K562 (cell line): Measurements from ENCODE around the gene TENM3. TPM values are rescaled to one million over a fixed set of nuclear protein-coding genes. Genes with fewer than 3 reads are reported as not detected.

Experiments
- ATAC-seq: fragments of 200-7000 bp; cut with Tn5 transposase; 3 replicates; pipeline ENCODE4 v1.9.1; 2020; ENCODE audit warnings: moderate library complexity
- BruUV-seq: library from RNA; stranded (reverse); fragments of 400-500 nt; replicated peaks from 2 replicates; lab custom pipeline; 2021; lab: Mats Ljungman, UMichigan
- CTCF ChIA-PET: fragments of 300-600 bp; formaldehyde crosslinking; extraction: SDS; loops from one replicate; lab custom pipeline; 2021; ENCODE audit warnings: low intra/inter-chr PET ratio; lab: Yijun Ruan, JAX
- POLR2A ChIA-PET: fragments of 300-600, 350-650 bp; sonication (Branson Sonifier 250); formaldehyde crosslinking; extraction: SDS; loops from one replicate; lab custom pipeline; 2021; ENCODE audit warnings: antibody characterized with exemption, inconsistent platforms; lab: Yijun Ruan, JAX
- DNase-seq, 4 experiments: peaks; one replicate each; pipeline versions ENCODE4 v3.0.0 to v3.0.0-alpha.2; 2011 to 2018; ENCODE audit warnings: low spot score in 3 of 4, mixed read lengths in 3 of 4; ENCODE audit errors: extremely low read depth in 1 of 4
- FAIRE-seq: peaks from 2 replicates; lab custom pipeline; 2011; peaks lifted over from hg19 to GRCh38; lab: Jason Lieb, UNC
- H2AFZ ChIP-seq: 2 replicates; pipeline ENCODE4 v1.6.0; 2011; ENCODE audit warnings: low read depth, low read length, control low read depth, inconsistent platforms
- H3K27ac ChIP-seq: fragments of 200-600 bp; 3 replicates; pipeline ENCODE4 v1.8.0; 2011; ENCODE audit warnings: low read depth, mild to moderate bottlenecking, control low read depth, inconsistent platforms, low read length, moderate library complexity, mixed read lengths; ENCODE audit errors: extremely low read depth
- H3K27me3 ChIP-seq, 2 experiments: fragments of 300-600 bp in 1 of 2; 2 replicates in 1 of 2; 3 replicates in 1 of 2; pipeline versions ENCODE4 v1.6.0 to v1.8.0; 2011; ENCODE audit warnings: inconsistent platforms in 2 of 2, low read length in 2 of 2, mild to moderate bottlenecking in 1 of 2, mixed read lengths in 1 of 2, moderate library complexity in 1 of 2; ENCODE audit not compliant: control insufficient read depth in 2 of 2, insufficient read depth in 2 of 2
- H3K36me3 ChIP-seq: fragments of 300-600 bp; 3 replicates; pipeline ENCODE4 v1.8.0; 2011; ENCODE audit warnings: mild to moderate bottlenecking, low read length, inconsistent platforms; ENCODE audit not compliant: control insufficient read depth, insufficient read depth
- H3K4me1 ChIP-seq, 2 experiments: fragments of 200-600 bp in 1 of 2; replicated peaks in 1 of 2; 2 replicates in 1 of 2; 3 replicates in 1 of 2; pipeline versions ENCODE4 v1.5.1 to v1.8.0; 2011; ENCODE audit warnings: inconsistent platforms in 2 of 2, low read length in 2 of 2, mild to moderate bottlenecking in 1 of 2, mixed read lengths in 1 of 2, moderate library complexity in 1 of 2; ENCODE audit not compliant: control insufficient read depth in 2 of 2, insufficient read depth in 2 of 2
- H3K4me2 ChIP-seq: 2 replicates; pipeline ENCODE4 v1.6.1; 2011; ENCODE audit warnings: low read length, control low read depth, inconsistent platforms, mixed read lengths; ENCODE audit not compliant: insufficient read depth
- H3K4me3 ChIP-seq: fragments of 200-600 bp; sonication (generic), shearing (Covaris generic); 2 replicates; pipeline ENCODE4 v1.5.1; 2016; ENCODE audit warnings: control low read depth, inconsistent platforms
- H3K79me2 ChIP-seq: fragments of 200-600 bp; 3 replicates; pipeline ENCODE4 v1.8.0; 2011; ENCODE audit warnings: low read length, inconsistent platforms; ENCODE audit not compliant: control insufficient read depth, insufficient read depth
- H3K9ac ChIP-seq, 2 experiments: 2 replicates each; pipeline versions ENCODE4 v1.6.0 to v1.6.1; 2011; ENCODE audit warnings: low read depth in 2 of 2, low read length in 2 of 2, control low read depth in 1 of 2, inconsistent platforms in 1 of 2, mild to moderate bottlenecking in 1 of 2, mixed read lengths in 1 of 2; ENCODE audit not compliant: insufficient read depth in 1 of 2
- H3K9me1 ChIP-seq: one replicate; pipeline ENCODE4 v1.6.0; 2011; ENCODE audit warnings: inconsistent platforms, mild to moderate bottlenecking, low read length, moderate library complexity; ENCODE audit not compliant: control insufficient read depth, insufficient read depth
- H3K9me3 ChIP-seq: replicated peaks from 2 replicates; pipeline ENCODE4 v1.5.1; 2011; ENCODE audit warnings: low read depth, low read length, inconsistent platforms; ENCODE audit not compliant: control insufficient read depth, insufficient read depth
- H4K20me1 ChIP-seq: replicated peaks from 2 replicates; pipeline ENCODE4 v1.6.1; 2011; ENCODE audit warnings: low read length, inconsistent platforms, mixed read lengths; ENCODE audit not compliant: control insufficient read depth, insufficient read depth
- C11orf30 ChIP-seq: fragments of 450-650 bp; IDR thresholded peaks from 2 replicates; pipeline ENCODE4 v1.6.1; 2016; ENCODE audit warnings: low read depth, mild to moderate bottlenecking
- CBX5 ChIP-seq: IDR thresholded peaks from 2 replicates; pipeline ENCODE4 v1.6.1; 2014; ENCODE audit warnings: low read depth, borderline replicate concordance
- COPS2 ChIP-seq: fragments of 450-650 bp; conservative IDR thresholded peaks from 2 replicates; pipeline ENCODE4 v1.6.1; 2016; ENCODE audit warnings: mild to moderate bottlenecking, moderate library complexity
- ETV5 ChIP-seq: sonication (generic); formaldehyde crosslinking; IDR thresholded peaks from 2 replicates; pipeline ENCODE4 v1.4.0; 2020; ENCODE audit warnings: low read depth, mild to moderate bottlenecking, missing genetic modification reagents
- GABPB1 ChIP-seq: sonication (generic); formaldehyde crosslinking; IDR thresholded peaks from 2 replicates; pipeline ENCODE4 v1.8.0; 2022; ENCODE audit warnings: mild to moderate bottlenecking, missing genetic modification reagents
- NFATC3 ChIP-seq: fragments of 450-650 bp; IDR thresholded peaks from 2 replicates; pipeline ENCODE4 v1.6.1; 2017; ENCODE audit warnings: mild to moderate bottlenecking
- NFE2 ChIP-seq: IDR thresholded peaks from 2 replicates; pipeline ENCODE4 v1.6.1; 2014; ENCODE audit warnings: antibody characterized with exemption, low read depth
- NONO ChIP-seq, 2 experiments: fragments of 200-400 bp in 1 of 2; fragments of 450-650 bp in 1 of 2; formaldehyde crosslinking in 1 of 2; IDR thresholded peaks; 2 replicates each; pipeline ENCODE4 v1.6.1; 2017; ENCODE audit warnings: low read depth in 2 of 2, mild to moderate bottlenecking in 2 of 2, moderate library complexity in 2 of 2, low read length in 1 of 2
- NR1H2 ChIP-seq: sonication (generic); formaldehyde crosslinking; IDR thresholded peaks from 2 replicates; pipeline ENCODE4 v1.4.0; 2020; ENCODE audit warnings: mild to moderate bottlenecking, missing genetic modification reagents
- PREB ChIP-seq: sonication (generic); formaldehyde crosslinking; IDR thresholded peaks from 2 replicates; pipeline ENCODE4 v1.8.1; 2023; ENCODE audit warnings: mild to moderate bottlenecking, missing genetic modification reagents
- RBM17 ChIP-seq: fragments of 200-400 bp; formaldehyde crosslinking; IDR thresholded peaks from 2 replicates; pipeline ENCODE4 v1.6.1; 2017; ENCODE audit warnings: low read depth, mild to moderate bottlenecking, low read length, borderline replicate concordance
- TEAD4 ChIP-seq, 2 experiments: sonication (generic) in 1 of 2; formaldehyde crosslinking in 1 of 2; IDR thresholded peaks; 2 replicates each; pipeline versions ENCODE4 v1.6.1 to v1.8.0; 2012 to 2022; ENCODE audit warnings: borderline replicate concordance in 1 of 2, inconsistent platforms in 1 of 2, low read length in 1 of 2, mild to moderate bottlenecking in 1 of 2, missing genetic modification reagents in 1 of 2
- ZBTB7A ChIP-seq: IDR thresholded peaks from 2 replicates; pipeline ENCODE4 v1.6.1; 2011; ENCODE audit warnings: low read depth, mild to moderate bottlenecking, low read length, moderate library complexity, borderline replicate concordance; ENCODE audit not compliant: control insufficient read depth
- ZKSCAN8 ChIP-seq: fragments of 200-800 bp; sonication (Bioruptor generic); IDR thresholded peaks from 2 replicates; pipeline ENCODE4 v1.6.1; 2016; ENCODE audit warnings: missing genetic modification characterization, missing compliant biosample characterization
- in situ Hi-C: fragments of 300-500 bp; cut with MboI; formaldehyde crosslinking; loops from 4 replicates; pipeline ENCODE4 v1.15.0; 2018; ENCODE audit warnings: inconsistent platforms, mixed read lengths
- intact Hi-C: fragments of 100-400 bp; cut with micrococcal nuclease; formaldehyde crosslinking; loops from 2 replicates; pipeline ENCODE4 v1.14.2; 2022
- polyA plus RNA-seq, 8 experiments: library from polyadenylated mRNA; depleted of rRNA in 4 of 8; stranded (reverse) in 5 of 8; unstranded in 3 of 8; fragments of >200 nt; fragmentation: Nextera tagmentation in 2 of 8; fragmentation: Illumina TruSeq in 1 of 8; extraction: Ambion mirVana in 2 of 8; extraction: Trizol in 1 of 8; gene quantifications; 2 replicates each; pipeline versions ENCODE4 v1.2.1 to v1.2.3, GENCODE V29; 2011 to 2014; ENCODE audit warnings: inconsistent platforms in 1 of 8, missing spikeins in 1 of 8
- total RNA-seq, 7 experiments: library from RNA; depleted of rRNA in 6 of 7; stranded (reverse); fragments of >200 nt in 6 of 7; fragmentation: Illumina TruSeq in 2 of 7; extraction: Trizol in 2 of 7; gene quantifications; 2 replicates each; pipeline versions ENCODE4 v1.2.1 to v1.2.3, GENCODE V29; 2011 to 2021; ENCODE audit warnings: low replicate concordance in 1 of 7
- TF ChIP-seq, protein P1 (sequence below): fragments of 450-650 bp; IDR thresholded peaks from 2 replicates; pipeline ENCODE4 v1.6.1; 2016; ENCODE audit warnings: missing biosample characterization, missing genetic modification characterization
- TF ChIP-seq, protein P2 (sequence below): fragments of 250-450 bp; sonication (Bioruptor Pico); IDR thresholded peaks from 2 replicates; pipeline ENCODE4 v1.4.0; 2020; ENCODE audit warnings: mild to moderate bottlenecking

Gene TENM3
- total and polyA plus RNA-seq, 9 of the 15 experiments (the other 6 are each of a cell fraction or from before 2014, with no cell fraction given) = 0.01 to 0.02 TPM; not detected in 7

- CTCF ChIA-PET = interaction anchor here (0.5 kb wide), 1 partner anchor 1462 kb away, joined by 3 read pairs; no protein-coding TSS in a partner anchor
- no peaks in the 10 kb centered on the region for H3K36me3 ChIP-seq
- no peaks in the 10 kb centered on the region for H4K20me1 ChIP-seq
- no peak overlapping the region for H3K4me2 ChIP-seq
- no peak overlapping the region for H3K27ac ChIP-seq
- H3K4me1 ChIP-seq = peaks cover 0 to 20% of the 10 kb centered on the region in 2 experiments; a peak in 3 of 5 replicates
- no TSS peak for BruUV-seq
- no peaks in the 10 kb centered on the region for H3K9me1 ChIP-seq
- in situ Hi-C loops (no loop called here), intact Hi-C loops (loop anchor here (10.0 kb wide), 2 partner anchors 148 to 462 kb away; no protein-coding TSS in a partner anchor)
- TF ChIP-seq C11orf30 (no peak), COPS2 (no peak), ZBTB7A (no peak), ZKSCAN8 (no peak), PREB (CRISPR knock-in tag) (no peak), RBM17 (no peak), NONO (IDR thresholded peaks at IDR 0.05; ENCODE audit: low read depth in 2 of 2, low read length in 1 of 2) (no peak), NFATC3 (no peak), TEAD4 (IDR thresholded peaks at IDR 0.05; ENCODE audit: low read length) (no peak), TEAD4 (CRISPR knock-in tag; IDR thresholded peaks at IDR 0.05; ENCODE audit: borderline replicate concordance) (no peak), CBX5 (no peak), GABPB1 (CRISPR knock-in tag) (no peak), ETV5 (no peak), NR1H2 (CRISPR knock-in tag) (no peak), NFE2 (no peak)
- TF ChIP-seq, protein P1, sequence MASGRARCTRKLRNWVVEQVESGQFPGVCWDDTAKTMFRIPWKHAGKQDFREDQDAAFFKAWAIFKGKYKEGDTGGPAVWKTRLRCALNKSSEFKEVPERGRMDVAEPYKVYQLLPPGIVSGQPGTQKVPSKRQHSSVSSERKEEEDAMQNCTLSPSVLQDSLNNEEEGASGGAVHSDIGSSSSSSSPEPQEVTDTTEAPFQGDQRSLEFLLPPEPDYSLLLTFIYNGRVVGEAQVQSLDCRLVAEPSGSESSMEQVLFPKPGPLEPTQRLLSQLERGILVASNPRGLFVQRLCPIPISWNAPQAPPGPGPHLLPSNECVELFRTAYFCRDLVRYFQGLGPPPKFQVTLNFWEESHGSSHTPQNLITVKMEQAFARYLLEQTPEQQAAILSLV (tag) = no peak
- TF ChIP-seq, protein P2, sequence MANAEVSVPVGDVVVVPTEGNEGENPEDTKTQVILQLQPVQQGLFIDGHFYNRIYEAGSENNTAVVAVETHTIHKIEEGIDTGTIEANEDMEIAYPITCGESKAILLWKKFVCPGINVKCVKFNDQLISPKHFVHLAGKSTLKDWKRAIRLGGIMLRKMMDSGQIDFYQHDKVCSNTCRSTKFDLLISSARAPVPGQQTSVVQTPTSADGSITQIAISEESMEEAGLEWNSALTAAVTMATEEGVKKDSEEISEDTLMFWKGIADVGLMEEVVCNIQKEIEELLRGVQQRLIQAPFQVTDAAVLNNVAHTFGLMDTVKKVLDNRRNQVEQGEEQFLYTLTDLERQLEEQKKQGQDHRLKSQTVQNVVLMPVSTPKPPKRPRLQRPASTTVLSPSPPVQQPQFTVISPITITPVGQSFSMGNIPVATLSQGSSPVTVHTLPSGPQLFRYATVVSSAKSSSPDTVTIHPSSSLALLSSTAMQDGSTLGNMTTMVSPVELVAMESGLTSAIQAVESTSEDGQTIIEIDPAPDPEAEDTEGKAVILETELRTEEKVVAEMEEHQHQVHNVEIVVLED (CRISPR knock-in tag) = no peak
- ATAC-seq = no peak
- H3K9me3 ChIP-seq = no peaks in the 10 kb centered on the region
- H3K27me3 ChIP-seq = peaks cover 19 to 54% of the 10 kb centered on the region in 2 experiments; a peak in 3 of 5 replicates
- POLR2A ChIA-PET = interaction anchor here (0.6 kb wide), 1 partner anchor 468 kb away, joined by 3 read pairs; no protein-coding TSS in a partner anchor
- no peak for FAIRE-seq
- no peak overlapping the region for H3K4me3 ChIP-seq
- H3K9ac ChIP-seq = no peak overlapping the region
- DNase-seq = no peak
- H2AFZ ChIP-seq = no peak overlapping the region
- H3K79me2 ChIP-seq = no peaks in the 10 kb centered on the region
Measured at GRCh38 chr4:182802621-182803020, 559.4 kb downstream of the TENM3 start.
